HEK293 (cell line): Measurements from ENCODE around the gene GRK3.

Experiments used
- REPIN1 ChIP-seq: fragments of 450-650 bp; formaldehyde crosslinking; IDR thresholded peaks from 2 replicates; pipeline ENCODE4 v1.5.1; 2017; ENCODE audit warnings: missing biosample characterization, missing genetic modification characterization, low read depth
- ZBTB20 ChIP-seq: fragments of 450-650 bp; formaldehyde crosslinking; IDR thresholded peaks from 2 replicates; pipeline ENCODE4 v1.5.1; 2016; ENCODE audit warnings: missing biosample characterization, missing genetic modification characterization
- ZBTB8A ChIP-seq: fragments of 450-650 bp; formaldehyde crosslinking; IDR thresholded peaks from 2 replicates; pipeline ENCODE4 v1.5.1; 2016; ENCODE audit warnings: missing biosample characterization, missing genetic modification characterization
- ZEB2 ChIP-seq: fragments of 450-650 bp; formaldehyde crosslinking; IDR thresholded peaks from 2 replicates; pipeline ENCODE4 v1.5.1; 2016; ENCODE audit warnings: missing biosample characterization, missing genetic modification characterization
- ZNF211 ChIP-seq: fragments of 450-650 bp; formaldehyde crosslinking; IDR thresholded peaks from 2 replicates; pipeline ENCODE4 v1.5.1; 2016; ENCODE audit warnings: low read depth, missing biosample characterization, missing genetic modification characterization
- ZNF214 ChIP-seq: fragments of 450-650 bp; formaldehyde crosslinking; IDR thresholded peaks from 2 replicates; pipeline ENCODE4 v1.5.1; 2017; ENCODE audit warnings: missing biosample characterization, mild to moderate bottlenecking, missing genetic modification characterization, borderline replicate concordance
- ZNF274 ChIP-seq, 2 experiments: fragments of 200-500 bp in 1 of 2; fragments of 450-650 bp in 1 of 2; sonication (Bioruptor generic) in 1 of 2; formaldehyde crosslinking in 1 of 2; IDR thresholded peaks; 2 replicates each; pipeline versions ENCODE4 v1.5.1 to v1.6.1; 2014 to 2016; ENCODE audit warnings: borderline replicate concordance in 1 of 2, inconsistent platforms in 1 of 2, low read length in 1 of 2, missing biosample characterization in 1 of 2, missing genetic modification characterization in 1 of 2
- ZNF629 ChIP-seq: fragments of 450-650 bp; formaldehyde crosslinking; IDR thresholded peaks from 2 replicates; pipeline ENCODE4 v1.5.1; 2017; ENCODE audit warnings: missing biosample characterization, missing genetic modification characterization
- TF ChIP-seq, protein P1 (sequence below): fragments of 450-650 bp; formaldehyde crosslinking; IDR thresholded peaks from 2 replicates; pipeline ENCODE4 v1.5.1; 2016; ENCODE audit warnings: missing biosample characterization, missing genetic modification characterization

DNA sequence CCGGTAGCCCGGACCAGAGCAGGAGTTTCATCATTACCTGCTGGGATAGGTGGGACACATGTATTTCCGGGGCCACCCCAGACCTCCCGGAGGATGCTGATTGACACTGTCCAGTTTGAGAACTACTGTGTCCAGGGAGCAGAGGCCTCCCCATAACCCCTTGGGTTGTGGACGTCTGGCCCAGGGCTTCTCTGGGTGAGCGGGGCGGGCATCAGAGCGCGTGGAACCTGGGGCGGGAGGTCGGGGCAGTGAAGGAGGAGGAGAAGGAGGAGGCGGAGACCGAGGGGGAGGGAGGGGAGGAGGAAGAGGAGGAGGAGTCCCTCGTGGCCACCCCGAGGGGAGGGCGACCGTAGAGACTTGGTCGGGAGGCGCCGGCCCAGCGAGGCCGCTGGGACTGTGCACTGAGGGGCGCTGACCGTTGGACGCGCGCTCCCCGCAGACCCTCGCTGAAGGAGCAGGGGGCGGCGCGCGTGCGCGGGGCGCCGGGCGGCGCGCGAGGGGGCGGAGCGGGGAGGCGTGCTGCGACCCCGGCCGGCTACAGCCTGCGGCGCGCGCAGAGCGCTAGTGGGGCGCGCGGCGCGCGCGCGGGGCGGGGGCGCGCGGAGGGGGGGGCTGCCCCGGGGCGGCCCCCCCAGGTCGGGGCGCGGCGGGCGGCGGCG lies at the start of gene GRK3:
- TF ChIP-seq, protein P1, sequence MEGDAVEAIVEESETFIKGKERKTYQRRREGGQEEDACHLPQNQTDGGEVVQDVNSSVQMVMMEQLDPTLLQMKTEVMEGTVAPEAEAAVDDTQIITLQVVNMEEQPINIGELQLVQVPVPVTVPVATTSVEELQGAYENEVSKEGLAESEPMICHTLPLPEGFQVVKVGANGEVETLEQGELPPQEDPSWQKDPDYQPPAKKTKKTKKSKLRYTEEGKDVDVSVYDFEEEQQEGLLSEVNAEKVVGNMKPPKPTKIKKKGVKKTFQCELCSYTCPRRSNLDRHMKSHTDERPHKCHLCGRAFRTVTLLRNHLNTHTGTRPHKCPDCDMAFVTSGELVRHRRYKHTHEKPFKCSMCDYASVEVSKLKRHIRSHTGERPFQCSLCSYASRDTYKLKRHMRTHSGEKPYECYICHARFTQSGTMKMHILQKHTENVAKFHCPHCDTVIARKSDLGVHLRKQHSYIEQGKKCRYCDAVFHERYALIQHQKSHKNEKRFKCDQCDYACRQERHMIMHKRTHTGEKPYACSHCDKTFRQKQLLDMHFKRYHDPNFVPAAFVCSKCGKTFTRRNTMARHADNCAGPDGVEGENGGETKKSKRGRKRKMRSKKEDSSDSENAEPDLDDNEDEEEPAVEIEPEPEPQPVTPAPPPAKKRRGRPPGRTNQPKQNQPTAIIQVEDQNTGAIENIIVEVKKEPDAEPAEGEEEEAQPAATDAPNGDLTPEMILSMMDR (tag by site-specific recombination) = no peak
- TF ChIP-seq REPIN1 (tag by site-specific recombination) (no peak), ZNF214 (tag by site-specific recombination) (no peak), ZNF211 (no peak), ZBTB20 (tag by site-specific recombination) (peak; percentile 68), ZNF629 (no peak), ZEB2 (tag by site-specific recombination) (peak; percentile 48; the same call in 1 of the 2 replicates), ZBTB8A (tag by site-specific recombination) (peak; percentile 42; the same call in 1 of the 2 replicates), ZNF274 (IDR thresholded peaks at IDR 0.05; ENCODE audit: low read length) (no peak), ZNF274 (tag by site-specific recombination; IDR thresholded peaks at IDR 0.05; ENCODE audit: borderline replicate concordance) (no peak)
